Transverse colon (tissue), 4 donors: ENCODE results near the gene AOX1. TPM values are rescaled to one million over a fixed set of nuclear protein-coding genes. Genes with fewer than 3 reads are reported as not detected.

Experiments used
- DNase-seq: peaks from one replicate; pipeline ENCODE4 v3.0.0-alpha.2; 2019
- H3K27ac ChIP-seq, 4 donors: fragments of 200-600 bp; sonication (generic); 2 replicates each; pipeline ENCODE4 v1.5.1; 2016 to 2018; ENCODE audit warnings: inconsistent platforms in 4 of 4
- H3K27me3 ChIP-seq: fragments of 200-600 bp; sonication (generic); 2 replicates; pipeline ENCODE4 v1.5.1; 2017; ENCODE audit warnings: inconsistent platforms
- H3K36me3 ChIP-seq, 4 donors: fragments of 200-600 bp; sonication (generic); 2 replicates each; pipeline ENCODE4 v1.5.1; 2017 to 2019; ENCODE audit warnings: inconsistent platforms in 4 of 4
- H3K4me1 ChIP-seq, 4 donors: fragments of 200-600 bp; sonication (generic); 2 replicates each; pipeline ENCODE4 v1.5.1; 2017 to 2020; ENCODE audit warnings: inconsistent platforms in 4 of 4
- H3K4me3 ChIP-seq, 4 donors: fragments of 200-600 bp; sonication (generic); 1 replicate in 1 of 4; 2 replicates in 3 of 4; pipeline versions ENCODE4 v1.5.1 to v1.6.1; 2017 to 2019; ENCODE audit warnings: inconsistent platforms in 4 of 4
- H3K9me3 ChIP-seq, 2 donors: fragments of 200-600 bp; sonication (generic); 2 replicates each; pipeline ENCODE4 v1.5.1; 2017 to 2019; ENCODE audit warnings: inconsistent platforms in 2 of 2
- CTCF ChIP-seq, 5 experiments: fragments of 200-600 bp in 3 of 5; fragments of 450-650 bp in 2 of 5; sonication (generic) in 3 of 5; IDR thresholded peaks; 1 replicate in 2 of 5; 2 replicates in 3 of 5; pipeline ENCODE4 v1.5.1; 2016 to 2017; ENCODE audit warnings: antibody characterized with exemption in 5 of 5, inconsistent platforms in 3 of 5, mild to moderate bottlenecking in 2 of 5, moderate library complexity in 1 of 5
- EP300 ChIP-seq: sonication (generic); formaldehyde crosslinking; IDR thresholded peaks from one replicate; pipeline ENCODE4 v1.6.1; 2017; ENCODE audit warnings: antibody characterized with exemption, low read depth
- POLR2A ChIP-seq: fragments of 450-650 bp; IDR thresholded peaks from one replicate; pipeline ENCODE4 v1.6.1; 2016; ENCODE audit warnings: antibody characterized with exemption, mild to moderate bottlenecking, moderate library complexity
- POLR2AphosphoS5 ChIP-seq, 3 donors: sonication (generic); formaldehyde crosslinking; IDR thresholded peaks; one replicate each; pipeline ENCODE4 v1.6.1; 2016; ENCODE audit warnings: antibody characterized with exemption in 3 of 3
- WGBS, 2 donors: methylation state at CpG; one replicate each; pipeline ENCODE4 v1.1.5; 2018; ENCODE audit warnings: low coverage in 1 of 2; 5-methylcytosine and 5-hydroxymethylcytosine counted together
- in situ Hi-C, 4 donors: fragments of 200-750 bp; cut with MboI; loops; one replicate each; pipeline versions ENCODE4 v1.15.0 to v1.15.1; 2017; ENCODE audit warnings: low sequenced_read_pairs in 3 of 4, low pct_ligation_motif_present in 1 of 4, low pct_unique_long_range_greater_than_20kb in 1 of 4
- intact Hi-C: fragments of 100-400 bp; cut with DNase I; formaldehyde crosslinking; loops from one replicate; pipeline ENCODE4 v1.15.1; 2023; ENCODE audit warnings: low total_unique reads
- total RNA-seq, 4 donors: library from RNA; depleted of rRNA; stranded (reverse); fragments of >200 nt; gene quantifications; one replicate each; pipeline ENCODE4 v1.1.0, GENCODE V29; 2016

The AOX1 gene
- total RNA-seq, 4 donors from 2014 or later: 12.0 to 28.1 (median 19.0) TPM

- Histone ChIP-seq H3K4me1 (peaks cover 0 to 18% (median 3%) of the 10 kb centered on the region in 4 donors), H3K9me3 (no peaks in the 10 kb centered on the region), H3K4me3 (no peak overlapping the region), H3K27me3 (no peaks in the 10 kb centered on the region), H3K36me3 (no peaks in the 10 kb centered on the region), H3K27ac (no peak overlapping the region)
- 20 to 72% methylated on average over 1 of the region's 1 CpG for WGBS, 2 donors
- in situ Hi-C loops: no loop called here
- TF ChIP-seq EP300 (no peak), CTCF (IDR thresholded peaks at IDR 0.05) (no peak), POLR2A (no peak), POLR2AphosphoS5 (IDR thresholded peaks at IDR 0.05) (no peak)
- no peak for DNase-seq
- intact Hi-C loops: no loop called here
These were observed 8.1 kb downstream of the AOX1 start for GRCh38 chr2:200593905-200594304.

GRCh38 chr2:200595913-200596312 is 10.1 kb downstream of the AOX1 start:
- H3K9me3 ChIP-seq: no peaks in the 10 kb centered on the region
- TF ChIP-seq EP300: no peak
- TF ChIP-seq CTCF (IDR thresholded peaks at IDR 0.05): no peak
- H3K36me3 ChIP-seq: no peaks in the 10 kb centered on the region
- H3K27me3 ChIP-seq: no peaks in the 10 kb centered on the region
- H3K4me3 ChIP-seq: no peak overlapping the region
- H3K27ac ChIP-seq: peak overlapping the region; percentile 23 to 64 (median 52)
- DNase-seq: no peak
- H3K4me1 ChIP-seq: peaks cover 0 to 18% (median 3%) of the 10 kb centered on the region in 4 donors
- in situ Hi-C loops: no loop called here
- intact Hi-C loops: no loop called here
- WGBS, 2 donors: 58% methylated on average over 3 of the region's 3 CpGs; no CpG with 5 or more reads in 1 of the 2 donors

GRCh38 chr2:200596774-200597570 is 11.2 kb downstream of the AOX1 start:
- DNase-seq: no peak
- TF ChIP-seq POLR2A: no peak
- TF ChIP-seq CTCF (IDR thresholded peaks at IDR 0.05): no peak
- TF ChIP-seq POLR2AphosphoS5 (IDR thresholded peaks at IDR 0.05): no peak
- TF ChIP-seq EP300: no peak
- 62 to 67% methylated on average over 4 to 5 of the region's 5 CpGs for WGBS, 2 donors
- Histone ChIP-seq H3K9me3 (no peaks in the 10 kb centered on the region), H3K27ac (peak overlapping the region; percentile 26 to 64 (median 52)), H3K27me3 (no peaks in the 10 kb centered on the region), H3K4me3 (no peak overlapping the region), H3K4me1 (peaks cover 0 to 17% (median 3%) of the 10 kb centered on the region in 4 donors), H3K36me3 (no peaks in the 10 kb centered on the region)
- in situ Hi-C loops: no loop called here
- intact Hi-C loops: no loop called here

- no peaks in the 10 kb centered on the region for H3K36me3 ChIP-seq
- no peaks in the 10 kb centered on the region for H3K9me3 ChIP-seq
- peaks cover 0 to 10% (median 2%) of the 10 kb centered on the region in 4 donors for H3K4me1 ChIP-seq
- DNase-seq: no peak
- H3K27ac ChIP-seq: no peak overlapping the region
- in situ Hi-C loops: no loop called here
- TF ChIP-seq POLR2AphosphoS5 (IDR thresholded peaks at IDR 0.05) (no peak), EP300 (no peak), POLR2A (no peak), CTCF (IDR thresholded peaks at IDR 0.05) (no peak)
- intact Hi-C loops: no loop called here
- WGBS, 2 donors: 68 to 77% methylated on average over 2 to 3 of the region's 3 CpGs
- H3K27me3 ChIP-seq: no peaks in the 10 kb centered on the region
- no peak overlapping the region for H3K4me3 ChIP-seq
These were observed 13.4 kb downstream of the AOX1 start for GRCh38 chr2:200599206-200599605.
